ENCODE results near the gene ATP6V0B. TPM values are rescaled to one million over a fixed set of nuclear protein-coding genes. Genes with fewer than 3 reads are reported as not detected.

The ATP6V0B gene
- total RNA-seq, 1 donor from 2014 or later, result 129 TPM

DNA sequence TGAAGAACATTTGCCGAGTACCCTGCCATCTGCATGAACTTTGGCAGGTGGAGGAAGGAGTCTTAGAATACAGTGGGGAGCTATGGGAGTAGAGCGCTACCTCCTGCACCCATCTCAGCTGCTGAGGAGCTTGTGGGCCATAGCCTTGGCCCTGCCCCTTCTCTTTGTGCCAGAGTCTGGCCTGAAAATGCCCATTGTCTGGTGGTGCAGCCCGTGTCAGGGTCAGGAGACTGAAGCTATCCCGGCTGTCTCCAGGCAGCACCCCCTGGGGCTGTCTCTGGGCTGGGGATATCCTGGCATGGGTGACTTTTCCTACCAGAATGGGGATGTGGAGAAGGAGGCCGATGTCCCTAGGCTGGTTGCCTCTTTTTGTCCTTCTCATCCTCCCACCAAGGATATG, 20.7 kb upstream of the ATP6V0B start:
- Mint-ChIP-seq H3K4me3 (no peak overlapping the region), H3K27me3 (ENCODE audit: low read depth) (no peaks in the 10 kb centered on the region), H3K27ac (ENCODE audit: unreplicated experiment) (no peak overlapping the region), H3K4me1 (peaks cover 10% of the 10 kb centered on the region), H3K9me3 (no peaks in the 10 kb centered on the region), H3K36me3 (ENCODE audit: low read depth) (peaks cover 7% of the 10 kb centered on the region)
- no peak for DNase-seq (ENCODE audit: low read depth, low spot score)
- TF ChIP-seq, protein P1, sequence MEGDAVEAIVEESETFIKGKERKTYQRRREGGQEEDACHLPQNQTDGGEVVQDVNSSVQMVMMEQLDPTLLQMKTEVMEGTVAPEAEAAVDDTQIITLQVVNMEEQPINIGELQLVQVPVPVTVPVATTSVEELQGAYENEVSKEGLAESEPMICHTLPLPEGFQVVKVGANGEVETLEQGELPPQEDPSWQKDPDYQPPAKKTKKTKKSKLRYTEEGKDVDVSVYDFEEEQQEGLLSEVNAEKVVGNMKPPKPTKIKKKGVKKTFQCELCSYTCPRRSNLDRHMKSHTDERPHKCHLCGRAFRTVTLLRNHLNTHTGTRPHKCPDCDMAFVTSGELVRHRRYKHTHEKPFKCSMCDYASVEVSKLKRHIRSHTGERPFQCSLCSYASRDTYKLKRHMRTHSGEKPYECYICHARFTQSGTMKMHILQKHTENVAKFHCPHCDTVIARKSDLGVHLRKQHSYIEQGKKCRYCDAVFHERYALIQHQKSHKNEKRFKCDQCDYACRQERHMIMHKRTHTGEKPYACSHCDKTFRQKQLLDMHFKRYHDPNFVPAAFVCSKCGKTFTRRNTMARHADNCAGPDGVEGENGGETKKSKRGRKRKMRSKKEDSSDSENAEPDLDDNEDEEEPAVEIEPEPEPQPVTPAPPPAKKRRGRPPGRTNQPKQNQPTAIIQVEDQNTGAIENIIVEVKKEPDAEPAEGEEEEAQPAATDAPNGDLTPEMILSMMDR (conservative IDR thresholded peaks at IDR 0.05), result no peak

DNA sequence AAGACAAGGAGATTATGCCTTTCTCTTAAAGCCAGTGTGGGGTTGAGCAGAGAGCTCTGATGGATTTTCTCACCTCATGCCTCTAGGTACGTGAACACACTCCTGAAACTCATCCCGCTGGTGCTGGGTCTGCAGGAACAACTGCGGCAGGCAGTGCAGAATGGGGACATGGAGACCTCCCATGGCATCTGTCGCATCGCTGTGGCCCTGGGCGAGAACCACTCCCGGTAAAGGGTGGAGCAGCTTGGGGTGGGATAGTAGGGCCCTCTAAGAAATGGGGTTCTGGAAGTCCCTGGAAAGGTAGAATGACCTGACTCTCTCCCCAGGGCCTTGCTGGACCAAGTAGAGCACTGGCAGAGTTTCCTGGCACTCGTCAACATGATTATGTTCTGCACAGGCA, 18.5 kb upstream of the ATP6V0B start:
- Mint-ChIP-seq H3K36me3 (ENCODE audit: low read depth) (peaks cover 5% of the 10 kb centered on the region), H3K27ac (ENCODE audit: unreplicated experiment) (no peak overlapping the region), H3K9me3 (no peaks in the 10 kb centered on the region), H3K4me3 (no peak overlapping the region), H3K27me3 (ENCODE audit: low read depth) (no peaks in the 10 kb centered on the region), H3K4me1 (peaks cover under 1% of the 10 kb centered on the region)
- TF ChIP-seq, protein P1 (conservative IDR thresholded peaks at IDR 0.05), result no peak
- DNase-seq (ENCODE audit: low read depth, low spot score), result no peak

DNA sequence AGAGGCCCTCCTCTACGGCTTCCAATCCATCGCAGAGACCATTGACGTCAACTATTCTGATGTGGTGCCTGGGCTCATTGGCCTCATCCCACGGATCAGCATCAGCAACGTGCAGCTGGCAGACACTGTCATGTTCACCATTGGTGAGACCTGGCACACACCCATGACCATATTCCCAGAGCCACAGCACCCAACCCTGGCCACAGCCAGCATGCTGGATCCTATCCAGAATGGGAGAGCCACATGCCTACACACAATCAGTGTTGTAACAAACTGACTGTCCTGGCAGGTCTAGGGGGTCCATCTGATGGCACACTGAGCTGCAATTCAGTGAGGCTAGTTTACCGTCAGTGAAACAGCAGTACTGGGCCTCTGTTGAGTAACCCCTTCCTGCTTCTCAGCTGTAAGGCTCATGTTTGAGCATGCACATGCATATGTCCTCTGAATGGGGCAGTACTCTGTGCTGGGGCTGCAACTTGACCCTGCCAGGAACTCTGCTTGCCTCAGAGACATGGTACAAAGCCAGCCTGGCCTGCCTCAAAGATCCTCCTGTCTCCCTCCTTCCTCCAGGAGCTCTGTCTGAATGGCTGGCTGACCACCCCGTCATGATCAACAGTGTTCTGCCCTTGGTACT, 17.2 kb upstream of the ATP6V0B start:
- Mint-ChIP-seq H3K9me3 (no peaks in the 10 kb centered on the region), H3K36me3 (ENCODE audit: low read depth) (peaks cover 5% of the 10 kb centered on the region), H3K27me3 (ENCODE audit: low read depth) (no peaks in the 10 kb centered on the region), H3K4me3 (no peak overlapping the region), H3K4me1 (no peaks in the 10 kb centered on the region), H3K27ac (ENCODE audit: unreplicated experiment) (peak overlapping the region; percentile 52)
- no peak for DNase-seq (ENCODE audit: low read depth, low spot score)
- TF ChIP-seq, protein P1 (conservative IDR thresholded peaks at IDR 0.05), result no peak

DNA sequence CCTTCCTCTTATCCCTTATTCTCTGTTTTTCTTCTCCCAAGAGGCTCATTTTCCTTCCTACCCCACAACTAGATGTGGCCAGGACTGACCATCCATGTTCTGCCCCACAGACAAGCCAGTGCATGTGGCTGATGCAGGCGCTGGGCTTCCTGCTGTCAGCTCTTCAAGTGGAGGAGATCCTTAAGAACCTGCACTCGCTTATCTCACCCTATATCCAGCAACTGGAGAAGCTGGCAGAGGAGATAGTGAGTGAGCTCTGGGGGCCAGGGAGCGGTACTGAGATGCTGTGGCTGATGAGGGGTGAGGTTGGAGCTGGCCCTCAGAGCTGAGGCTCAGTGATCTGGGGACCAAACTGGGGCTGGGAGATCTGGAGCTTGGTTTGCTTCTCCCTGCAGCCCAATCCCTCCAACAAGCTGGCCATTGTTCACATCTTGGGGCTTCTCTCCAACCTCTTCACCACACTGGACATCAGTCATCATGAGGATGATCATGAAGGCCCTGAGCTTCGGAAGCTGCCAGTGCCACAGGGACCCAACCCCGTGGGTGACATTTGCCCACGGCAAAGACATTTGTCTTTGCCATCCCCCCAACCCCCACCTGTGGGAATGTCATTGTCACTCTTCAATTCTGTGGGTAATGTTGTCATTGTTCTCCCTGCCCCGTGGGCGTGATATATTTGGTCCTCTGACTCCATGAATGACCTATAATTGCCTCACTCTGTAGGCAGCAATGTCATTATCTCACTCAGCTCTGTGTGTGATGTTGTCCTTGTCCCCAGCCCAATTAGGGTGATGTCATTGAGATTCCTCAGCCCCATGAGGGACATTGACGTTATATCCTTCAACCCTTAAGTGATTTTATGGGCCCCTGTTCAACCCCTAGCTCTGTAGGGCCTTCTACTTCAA, 16.2 kb upstream of the ATP6V0B start:
- no peaks in the 10 kb centered on the region for H3K9me3 Mint-ChIP-seq
- TF ChIP-seq, protein P1 (conservative IDR thresholded peaks at IDR 0.05), result no peak
- peaks cover 5% of the 10 kb centered on the region for H3K36me3 Mint-ChIP-seq (ENCODE audit: low read depth)
- H3K27me3 Mint-ChIP-seq (ENCODE audit: low read depth), result no peaks in the 10 kb centered on the region
- no peak for DNase-seq (ENCODE audit: low read depth, low spot score)
- H3K4me3 Mint-ChIP-seq, result no peak overlapping the region
- H3K4me1 Mint-ChIP-seq, result no peaks in the 10 kb centered on the region
- peak overlapping the region; percentile 81 for H3K27ac Mint-ChIP-seq (ENCODE audit: unreplicated experiment)

DNA sequence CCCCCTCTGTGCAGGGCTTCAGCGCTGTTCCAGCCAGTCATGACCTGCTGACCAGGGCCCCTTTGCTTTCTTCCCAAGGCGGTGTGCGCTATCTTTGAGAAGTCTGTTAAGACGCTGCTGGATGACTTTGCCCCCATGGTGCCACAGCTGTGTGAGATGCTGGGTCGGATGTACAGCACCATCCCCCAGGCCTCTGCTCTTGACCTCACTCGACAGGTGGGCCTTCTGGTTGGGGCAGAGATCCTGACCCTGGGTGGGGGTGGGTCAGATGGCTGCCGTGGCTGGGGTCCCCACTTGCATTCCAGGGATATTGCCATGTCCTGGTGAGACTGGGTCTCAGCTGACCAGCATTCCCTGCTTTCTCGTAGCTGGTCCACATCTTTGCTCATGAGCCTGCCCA, 14.0 kb upstream of the ATP6V0B start:
- Mint-ChIP-seq H3K27ac (ENCODE audit: unreplicated experiment) (no peak overlapping the region), H3K36me3 (ENCODE audit: low read depth) (peaks cover 5% of the 10 kb centered on the region), H3K9me3 (no peaks in the 10 kb centered on the region), H3K27me3 (ENCODE audit: low read depth) (no peaks in the 10 kb centered on the region), H3K4me1 (no peaks in the 10 kb centered on the region), H3K4me3 (no peak overlapping the region)
- TF ChIP-seq, protein P1 (conservative IDR thresholded peaks at IDR 0.05), result no peak
- no peak for DNase-seq (ENCODE audit: low read depth, low spot score)

All from neural crest cell (in vitro differentiated cells).